H1 (cell line): ENCODE results near the gene GINS2. TPM values are rescaled to one million over a fixed set of nuclear protein-coding genes. Genes with fewer than 3 reads are reported as not detected.

ENCODE experiments used
- CTCF ChIA-PET: fragments of 300-600 bp; sonication (Branson Sonifier 250); formaldehyde crosslinking; loops from one replicate; lab custom pipeline; 2021; ENCODE audit not compliant: partially characterized antibody; lab: Charles Lee
- POLR2A ChIA-PET: fragments of 300-600 bp; sonication (Branson Sonifier 250); formaldehyde crosslinking; loops from one replicate; lab custom pipeline; 2021; ENCODE audit warnings: inconsistent platforms; ENCODE audit not compliant: partially characterized antibody; lab: Charles Lee
- DNase-seq, 2 experiments: peaks; one replicate each; pipeline versions ENCODE4 v3.0.0 to v3.0.0-alpha.2; 2010 to 2022; ENCODE audit warnings: low spot score in 2 of 2, low read depth in 1 of 2, mixed read lengths in 1 of 2
- FAIRE-seq: peaks from 2 replicates; lab custom pipeline; 2011; peaks lifted over from hg19 to GRCh38; lab: Jason Lieb, UNC
- H2AFZ ChIP-seq: 2 replicates; pipeline ENCODE4 v1.8.1; 2012; ENCODE audit warnings: low read length, inconsistent platforms
- H2AK5ac ChIP-seq: 2 replicates; pipeline ENCODE4 v1.6.1; 2013; ENCODE audit warnings: low read depth, low read length
- H2BK120ac ChIP-seq: replicated peaks from 2 replicates; pipeline ENCODE3; 2013; ENCODE audit warnings: low read depth, low read length, inconsistent platforms
- H2BK12ac ChIP-seq: 2 replicates; pipeline ENCODE4 v1.6.1; 2013; ENCODE audit warnings: low read depth, low read length
- H2BK15ac ChIP-seq: 2 replicates; pipeline ENCODE4 v1.6.1; 2013; ENCODE audit warnings: low read length
- H2BK20ac ChIP-seq: 2 replicates; pipeline ENCODE4 v1.6.1; 2013; ENCODE audit warnings: low read length
- H2BK5ac ChIP-seq: 2 replicates; pipeline ENCODE4 v1.6.1; 2013; ENCODE audit warnings: low read depth, low read length
- H3K14ac ChIP-seq: 2 replicates; pipeline ENCODE4 v1.6.1; 2013; ENCODE audit warnings: inconsistent platforms; ENCODE audit not compliant: insufficient read length
- H3K18ac ChIP-seq: 2 replicates; pipeline ENCODE4 v1.6.1; 2013; ENCODE audit warnings: low read length; ENCODE audit errors: extremely low read depth
- H3K23ac ChIP-seq: 2 replicates; pipeline ENCODE4 v1.6.1; 2013; ENCODE audit warnings: inconsistent platforms; ENCODE audit not compliant: insufficient read length
- H3K23me2 ChIP-seq: 2 replicates; pipeline ENCODE4 v1.6.1; 2013; ENCODE audit warnings: low read depth, low read length
- H3K27ac ChIP-seq: 2 replicates; pipeline ENCODE4 v1.6.1; 2011; ENCODE audit warnings: low read depth, low read length, inconsistent platforms
- H3K27me3 ChIP-seq, 4 experiments: replicated peaks in 1 of 4; 1 replicate in 1 of 4; 2 replicates in 3 of 4; pipeline versions ENCODE4 v1.6.1 to v1.8.1; 2011 to 2013; ENCODE audit warnings: low read length in 3 of 4, mild to moderate bottlenecking in 3 of 4, inconsistent platforms in 2 of 4, mixed read lengths in 2 of 4, moderate library complexity in 1 of 4; ENCODE audit not compliant: control insufficient read depth in 3 of 4, insufficient read depth in 3 of 4; ENCODE audit errors: extremely low read depth in 1 of 4
- H3K36me3 ChIP-seq, 4 experiments: 2 replicates each; pipeline versions ENCODE4 v1.6.1 to v1.8.1; 2011 to 2013; ENCODE audit warnings: mild to moderate bottlenecking in 4 of 4, low read length in 3 of 4, moderate library complexity in 2 of 4, control low read depth in 1 of 4, inconsistent platforms in 1 of 4; ENCODE audit not compliant: insufficient read depth in 4 of 4, control insufficient read depth in 2 of 4
- H3K4ac ChIP-seq: replicated peaks from 2 replicates; pipeline ENCODE3; 2013; ENCODE audit warnings: low read length, low read depth, mixed read lengths, inconsistent platforms; ENCODE audit not compliant: insufficient read length
- H3K4me1 ChIP-seq, 4 experiments: replicated peaks in 1 of 4; 1 replicate in 1 of 4; 2 replicates in 3 of 4; pipeline versions ENCODE4 v1.6.1 to v1.8.1; 2011 to 2013; ENCODE audit warnings: low read length in 3 of 4, inconsistent platforms in 2 of 4, mixed read lengths in 1 of 4; ENCODE audit not compliant: insufficient read depth in 4 of 4, control insufficient read depth in 3 of 4
- H3K4me2 ChIP-seq, 2 experiments: 2 replicates each; pipeline versions ENCODE4 v1.6.1 to v1.8.1; 2011 to 2013; ENCODE audit warnings: low read depth in 2 of 2, low read length in 2 of 2, control low read depth in 1 of 2, inconsistent platforms in 1 of 2, mild to moderate bottlenecking in 1 of 2; ENCODE audit not compliant: insufficient read depth in 1 of 2
- H3K4me3 ChIP-seq, 4 experiments: fragments of 200-600, 300-600 bp in 1 of 4; sonication (generic), shearing (Covaris generic), sonication (Bioruptor Twin) in 1 of 4; 2 replicates each; pipeline versions ENCODE4 v1.5.1 to v1.8.1; 2011 to 2016; ENCODE audit warnings: low read length in 4 of 4, low read depth in 3 of 4, control low read depth in 2 of 4, inconsistent platforms in 2 of 4, mild to moderate bottlenecking in 2 of 4, mixed read lengths in 1 of 4, moderate library complexity in 1 of 4; ENCODE audit not compliant: insufficient read depth in 2 of 4; ENCODE audit errors: extremely low read depth in 1 of 4
- H3K56ac ChIP-seq: replicated peaks from 2 replicates; pipeline ENCODE3; 2013; ENCODE audit warnings: low read depth, mild to moderate bottlenecking, mixed read lengths, low read length, inconsistent platforms; ENCODE audit not compliant: insufficient read length
- H3K79me1 ChIP-seq: 2 replicates; pipeline ENCODE4 v1.6.1; 2013; ENCODE audit warnings: low read depth, low read length, control low read depth
- H3K79me2 ChIP-seq, 2 experiments: 2 replicates each; pipeline versions ENCODE4 v1.6.1 to v1.8.1; 2012 to 2013; ENCODE audit warnings: low read length in 2 of 2, mild to moderate bottlenecking in 2 of 2, inconsistent platforms in 1 of 2; ENCODE audit not compliant: insufficient read depth in 2 of 2, control insufficient read depth in 1 of 2
- H3K9ac ChIP-seq, 4 experiments: replicated peaks in 1 of 4; 1 replicate in 1 of 4; 2 replicates in 3 of 4; pipeline versions ENCODE4 v1.6.1 to v1.8.1; 2011 to 2013; ENCODE audit warnings: low read depth in 3 of 4, low read length in 3 of 4, control low read depth in 2 of 4, mild to moderate bottlenecking in 2 of 4, moderate library complexity in 2 of 4, inconsistent platforms in 1 of 4; ENCODE audit errors: extremely low read depth in 1 of 4
- H3K9me3 ChIP-seq, 2 experiments: 2 replicates each; pipeline versions ENCODE4 v1.6.1 to v1.8.1; 2012 to 2013; ENCODE audit warnings: mild to moderate bottlenecking in 2 of 2, moderate library complexity in 2 of 2, control low read depth in 1 of 2, inconsistent platforms in 1 of 2, low read depth in 1 of 2, low read length in 1 of 2, mixed read lengths in 1 of 2; ENCODE audit not compliant: insufficient read depth in 2 of 2
- H4K20me1 ChIP-seq, 2 experiments: replicated peaks in 1 of 2; 2 replicates each; pipeline versions ENCODE3 to v1.8.1; 2011 to 2013; ENCODE audit warnings: inconsistent platforms in 2 of 2, low read length in 2 of 2, mild to moderate bottlenecking in 1 of 2; ENCODE audit not compliant: insufficient read depth in 2 of 2, control insufficient read depth in 1 of 2
- H4K5ac ChIP-seq: 2 replicates; pipeline ENCODE4 v1.6.1; 2013; ENCODE audit warnings: low read length, low read depth, mixed read lengths, inconsistent platforms; ENCODE audit not compliant: insufficient read length
- H4K8ac ChIP-seq: 2 replicates; pipeline ENCODE4 v1.8.0; 2013; ENCODE audit warnings: mild to moderate bottlenecking, moderate library complexity, low read length, inconsistent platforms; ENCODE audit not compliant: insufficient read depth; ENCODE audit errors: extremely low read depth
- H4K91ac ChIP-seq: replicated peaks from 2 replicates; pipeline ENCODE3; 2013; ENCODE audit warnings: low read length, mixed read lengths, inconsistent platforms; ENCODE audit not compliant: insufficient read length
- GABPA ChIP-seq: IDR thresholded peaks from 2 replicates; pipeline ENCODE4 v1.6.1; 2011; ENCODE audit warnings: mild to moderate bottlenecking, low read length, moderate library complexity, borderline replicate concordance; ENCODE audit not compliant: insufficient read depth
- KDM1A ChIP-seq: fragments of 200-600, 300-600 bp; sonication (generic); IDR thresholded peaks from 2 replicates; pipeline ENCODE4 v1.7.1; 2016; ENCODE audit warnings: mild to moderate bottlenecking, low read length, borderline replicate concordance
- MAFK ChIP-seq: IDR thresholded peaks from 2 replicates; pipeline ENCODE4 v1.6.1; 2012; ENCODE audit warnings: low read depth, mild to moderate bottlenecking, improper control_type of control experiment, low read length
- RNF2 ChIP-seq: fragments of 200-900, 300-1000 bp; sonication (generic); IDR thresholded peaks from 2 replicates; pipeline ENCODE4 v1.7.1; 2016; ENCODE audit warnings: borderline replicate concordance, low read depth, mild to moderate bottlenecking, antibody characterized with exemption, low read length; ENCODE audit not compliant: poor library complexity, severe bottlenecking; ENCODE audit errors: missing control alignments
- SIN3A ChIP-seq, 2 experiments: IDR thresholded peaks in 1 of 2; conservative IDR thresholded peaks in 1 of 2; 2 replicates each; pipeline ENCODE4 v1.6.1; 2011 to 2012; ENCODE audit warnings: low read length in 2 of 2, improper control_type of control experiment in 1 of 2, low read depth in 1 of 2, mild to moderate bottlenecking in 1 of 2
- SP2 ChIP-seq: IDR thresholded peaks from 2 replicates; pipeline ENCODE4 v1.6.1; 2012; ENCODE audit warnings: mild to moderate bottlenecking, low read length, inconsistent platforms
- SUZ12 ChIP-seq: fragments of 200-600 bp; sonication (generic); IDR thresholded peaks from 2 replicates; pipeline ENCODE4 v1.6.1; 2012; ENCODE audit warnings: mild to moderate bottlenecking, inconsistent platforms, low read length, moderate library complexity, mixed read lengths
- WGBS, 2 experiments: shearing (Covaris generic) in 1 of 2; methylation state at CpG; one replicate each; pipeline versions ENCODE4 v1.1.6 to v1.1.7; 2013 to 2015; ENCODE audit warnings: low lambda C conversion rate in 2 of 2, mixed read lengths in 2 of 2, inconsistent platforms in 1 of 2, low coverage in 1 of 2, missing lambda C conversion rate in 1 of 2; ENCODE audit not compliant: insufficient replicate concordance in 2 of 2, insufficient coverage in 1 of 2, insufficient read length in 1 of 2; ENCODE audit errors: extremely low coverage in 1 of 2, missing lambda C conversion rate in 1 of 2; 5-methylcytosine and 5-hydroxymethylcytosine counted together
- polyA plus RNA-seq, 7 experiments: library from polyadenylated mRNA; depleted of rRNA in 3 of 7; stranded (reverse) in 5 of 7; unstranded in 2 of 7; fragments of >200 nt in 5 of 7; fragments of 200-250 nt in 2 of 7; gene quantifications; 1 replicate in 5 of 7; 2 replicates in 1 of 7; 4 replicates in 1 of 7; pipeline versions ENCODE4 v1.2.1 to v1.2.3, GENCODE V29; 2011 to 2013; ENCODE audit warnings: missing spikeins in 2 of 7, mixed read lengths in 2 of 7
- total RNA-seq: library from RNA; stranded (reverse); fragmentation: NEBNext Ultra II Directional; extraction: Animal tissue kit (Norgen Biotek cat#: 25700); gene quantifications from 2 replicates; pipeline ENCODE4 v1.2.1, GENCODE V29; 2021
- TF ChIP-seq, protein P1 (sequence below): IDR thresholded peaks from 2 replicates; pipeline ENCODE4 v1.6.1; 2012; ENCODE audit warnings: inconsistent platforms
- TF ChIP-seq, protein P2 (sequence below): IDR thresholded peaks from 2 replicates; pipeline ENCODE4 v1.6.1; 2011; ENCODE audit warnings: low read length, improper control_type of control experiment

Gene GINS2
- total and polyA plus RNA-seq, 2 of the 8 experiments (the other 6 are each of a cell fraction or from before 2014, with no cell fraction given) = 29.4 to 59.1 TPM

DNA sequence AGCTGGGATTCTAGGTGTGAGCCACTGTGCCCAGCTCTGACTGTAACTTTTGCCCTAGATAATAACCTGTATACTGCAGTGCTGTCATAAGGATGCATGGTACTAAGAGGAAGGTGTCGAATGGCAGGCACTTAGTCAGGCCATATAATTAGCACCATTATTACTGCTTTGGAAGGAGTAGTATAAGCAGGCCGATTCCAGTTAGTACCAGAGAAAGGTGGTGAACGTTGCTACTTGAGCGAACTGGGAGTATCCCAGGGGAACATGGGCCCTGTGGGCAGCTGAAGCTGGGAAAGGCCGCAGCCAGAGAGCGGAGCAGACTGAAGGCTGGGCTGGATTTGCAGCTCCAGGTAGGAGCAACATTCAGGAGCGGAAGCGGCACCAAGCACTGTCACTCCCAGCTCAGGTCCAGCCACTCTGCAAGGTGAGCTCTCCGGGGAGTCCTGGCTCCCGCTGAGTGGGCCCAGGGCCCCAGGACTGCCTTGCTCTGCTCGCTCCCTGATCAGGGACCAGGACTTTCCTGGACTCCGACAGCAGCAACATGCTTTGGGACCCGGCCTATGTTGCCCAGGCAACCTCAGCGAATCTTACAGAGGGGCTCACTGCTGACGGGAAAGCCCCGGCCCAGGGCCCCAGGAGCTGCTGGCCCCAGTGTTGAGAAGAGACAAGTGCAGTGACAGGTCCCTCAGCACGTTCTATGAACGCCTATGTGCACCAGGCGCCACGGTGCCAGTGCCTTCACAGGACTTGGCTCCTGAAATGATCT, 33.6 kb upstream of the GINS2 start:
- Histone ChIP-seq H2BK12ac (no peak overlapping the region), H2AK5ac (no peak overlapping the region), H4K5ac (no peak overlapping the region), H2BK15ac (no peak overlapping the region), H3K36me3 (no peaks in the 10 kb centered on the region), H3K4me1 (no peaks in the 10 kb centered on the region; a peak in 2 of 7 replicates), H3K27ac (no peak overlapping the region), H4K20me1 (peaks cover 2 to 11% of the 10 kb centered on the region in 2 experiments), H3K9ac (no peak overlapping the region), H3K14ac (no peak overlapping the region), H2BK5ac (no peak overlapping the region), H3K79me2 (no peaks in the 10 kb centered on the region), H2AFZ (no peak overlapping the region), H4K91ac (no peak overlapping the region), H3K4ac (no peak overlapping the region), H2BK20ac (no peak overlapping the region), H3K23me2 (no peaks in the 10 kb centered on the region), H3K56ac (no peak overlapping the region), H3K23ac (no peak overlapping the region), H3K18ac (no peak overlapping the region), H3K4me3 (no peak overlapping the region), H2BK120ac (no peak overlapping the region), H3K4me2 (no peak overlapping the region), H3K79me1 (no peaks in the 10 kb centered on the region), H3K27me3 (no peaks in the 10 kb centered on the region; a peak in 2 of 7 replicates), H4K8ac (0 out of 2 replicates have a peak overlapping the region, but pooled peaks have one; percentile 39), H3K9me3 (no peaks in the 10 kb centered on the region)
- no peak for FAIRE-seq
- ChIA-PET CTCF (interaction anchor here (0.6 to 20.7 kb wide), 6 partner anchors 33 to 425 kb away, joined by 3 to 620 read pairs (median 4); partner anchors contain the start of gene GINS2), POLR2A (no interaction called here)
- no peak for DNase-seq
- WGBS, 2 experiments = 87% methylated on average over 20 of the region's 20 CpGs; no CpG with 5 or more reads in 1 of the 2 experiments
- TF ChIP-seq RNF2 (no peak), GABPA (no peak), MAFK (no peak), SIN3A (conservative IDR thresholded peaks at IDR 0.05 in 1 of 2, IDR thresholded peaks at IDR 0.05 in 1 of 2; ENCODE audit: low read depth in 1 of 2, low read length in 2 of 2) (no peak), SUZ12 (no peak), KDM1A (no peak), SP2 (no peak)
- TF ChIP-seq, protein P1, sequence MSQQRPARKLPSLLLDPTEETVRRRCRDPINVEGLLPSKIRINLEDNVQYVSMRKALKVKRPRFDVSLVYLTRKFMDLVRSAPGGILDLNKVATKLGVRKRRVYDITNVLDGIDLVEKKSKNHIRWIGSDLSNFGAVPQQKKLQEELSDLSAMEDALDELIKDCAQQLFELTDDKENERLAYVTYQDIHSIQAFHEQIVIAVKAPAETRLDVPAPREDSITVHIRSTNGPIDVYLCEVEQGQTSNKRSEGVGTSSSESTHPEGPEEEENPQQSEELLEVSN = no peak
- TF ChIP-seq, protein P2, sequence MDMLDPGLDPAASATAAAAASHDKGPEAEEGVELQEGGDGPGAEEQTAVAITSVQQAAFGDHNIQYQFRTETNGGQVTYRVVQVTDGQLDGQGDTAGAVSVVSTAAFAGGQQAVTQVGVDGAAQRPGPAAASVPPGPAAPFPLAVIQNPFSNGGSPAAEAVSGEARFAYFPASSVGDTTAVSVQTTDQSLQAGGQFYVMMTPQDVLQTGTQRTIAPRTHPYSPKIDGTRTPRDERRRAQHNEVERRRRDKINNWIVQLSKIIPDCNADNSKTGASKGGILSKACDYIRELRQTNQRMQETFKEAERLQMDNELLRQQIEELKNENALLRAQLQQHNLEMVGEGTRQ = no peak
